ENCODE data around the gene GRIA4. TPM values are rescaled to one million over a fixed set of nuclear protein-coding genes. Genes with fewer than 3 reads are reported as not detected.

GRIA4 gene
- polyA plus RNA-seq, 3 donors = not detected

DNA sequence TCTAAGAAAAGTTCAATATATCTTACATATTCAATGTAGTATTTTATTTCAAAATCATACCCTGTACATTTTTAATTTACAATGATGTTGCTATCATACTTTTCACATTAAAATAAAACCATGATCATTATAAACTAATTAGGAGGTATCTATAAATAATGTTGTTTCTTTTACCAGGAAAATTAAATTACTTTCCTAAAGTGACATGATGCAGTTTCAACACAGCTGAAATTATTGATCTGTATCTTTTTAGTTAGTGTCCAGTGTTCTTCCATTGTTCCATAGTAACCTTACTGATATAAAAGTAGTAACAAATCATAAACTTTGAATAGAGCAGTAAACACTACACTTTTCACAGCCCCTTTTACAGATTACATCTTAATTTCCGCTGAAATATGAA lies 29.7 kb downstream of the GRIA4 start:
- WGBS (ENCODE audit: insufficient coverage) = no CpG with 5 or more reads among the region's 1 CpG
- H3K27ac ChIP-seq (ENCODE audit: low read depth in 1 of 2, low read length in 2 of 2) = no peak overlapping the region
- no peak overlapping the region for H2AFZ ChIP-seq (ENCODE audit: insufficient read depth, low read depth, low read length, poor library complexity, severe bottlenecking)
- H3K27me3 ChIP-seq (ENCODE audit: control insufficient read depth in 2 of 2, insufficient read depth in 2 of 2, low read length in 2 of 2) = no peaks in the 10 kb centered on the region
- H3K9me3 Mint-ChIP-seq = peaks cover 0 to 8% (median 3%) of the 10 kb centered on the region in 7 donors
- no peaks in the 10 kb centered on the region for H3K4me1 Mint-ChIP-seq
- H3K36me3 ChIP-seq (replicated peaks in 1 of 2; ENCODE audit: control insufficient read depth in 1 of 2, insufficient read depth in 2 of 2, low read length in 2 of 2) = no peaks in the 10 kb centered on the region
- H3K4me1 ChIP-seq (ENCODE audit: control insufficient read depth in 1 of 2, insufficient read depth in 2 of 2, low read length in 2 of 2) = no peaks in the 10 kb centered on the region
- no peak overlapping the region for H3K9ac ChIP-seq (ENCODE audit: insufficient read depth, low read length, poor library complexity, severe bottlenecking)
- H3K4me3 ChIP-seq (replicated peaks in 1 of 3; ENCODE audit: low read depth in 2 of 3, low read length in 3 of 3) = no peak overlapping the region
- no peaks in the 10 kb centered on the region for H3K79me2 ChIP-seq (ENCODE audit: insufficient read depth, low read length)
- TF ChIP-seq, protein P1, sequence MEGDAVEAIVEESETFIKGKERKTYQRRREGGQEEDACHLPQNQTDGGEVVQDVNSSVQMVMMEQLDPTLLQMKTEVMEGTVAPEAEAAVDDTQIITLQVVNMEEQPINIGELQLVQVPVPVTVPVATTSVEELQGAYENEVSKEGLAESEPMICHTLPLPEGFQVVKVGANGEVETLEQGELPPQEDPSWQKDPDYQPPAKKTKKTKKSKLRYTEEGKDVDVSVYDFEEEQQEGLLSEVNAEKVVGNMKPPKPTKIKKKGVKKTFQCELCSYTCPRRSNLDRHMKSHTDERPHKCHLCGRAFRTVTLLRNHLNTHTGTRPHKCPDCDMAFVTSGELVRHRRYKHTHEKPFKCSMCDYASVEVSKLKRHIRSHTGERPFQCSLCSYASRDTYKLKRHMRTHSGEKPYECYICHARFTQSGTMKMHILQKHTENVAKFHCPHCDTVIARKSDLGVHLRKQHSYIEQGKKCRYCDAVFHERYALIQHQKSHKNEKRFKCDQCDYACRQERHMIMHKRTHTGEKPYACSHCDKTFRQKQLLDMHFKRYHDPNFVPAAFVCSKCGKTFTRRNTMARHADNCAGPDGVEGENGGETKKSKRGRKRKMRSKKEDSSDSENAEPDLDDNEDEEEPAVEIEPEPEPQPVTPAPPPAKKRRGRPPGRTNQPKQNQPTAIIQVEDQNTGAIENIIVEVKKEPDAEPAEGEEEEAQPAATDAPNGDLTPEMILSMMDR (IDR thresholded peaks at IDR 0.05) = no peak
- peaks cover 0 to 10% of the 10 kb centered on the region in 2 donors for H3K9me3 ChIP-seq (replicated peaks in 1 of 2; ENCODE audit: control insufficient read depth in 1 of 2, insufficient read depth in 1 of 2, low read length in 2 of 2)
- no peak overlapping the region for H3K4me2 ChIP-seq (replicated peaks; ENCODE audit: extremely low read depth, low read length, poor library complexity, severe bottlenecking)
- no peak for DNase-seq
- H3K27me3 Mint-ChIP-seq (ENCODE audit: low read depth in 3 of 3) = peaks cover 0 to 2% (median 0%) of the 10 kb centered on the region in 3 donors
- no peaks in the 10 kb centered on the region for H3K36me3 Mint-ChIP-seq
- no peak overlapping the region for H3K4me3 Mint-ChIP-seq
- no peaks in the 10 kb centered on the region for H4K20me1 ChIP-seq (ENCODE audit: insufficient read depth, low read length)
- no peak overlapping the region for H3K27ac Mint-ChIP-seq
- intact Hi-C loops (cut with micrococcal nuclease) = no loop called here

DNA sequence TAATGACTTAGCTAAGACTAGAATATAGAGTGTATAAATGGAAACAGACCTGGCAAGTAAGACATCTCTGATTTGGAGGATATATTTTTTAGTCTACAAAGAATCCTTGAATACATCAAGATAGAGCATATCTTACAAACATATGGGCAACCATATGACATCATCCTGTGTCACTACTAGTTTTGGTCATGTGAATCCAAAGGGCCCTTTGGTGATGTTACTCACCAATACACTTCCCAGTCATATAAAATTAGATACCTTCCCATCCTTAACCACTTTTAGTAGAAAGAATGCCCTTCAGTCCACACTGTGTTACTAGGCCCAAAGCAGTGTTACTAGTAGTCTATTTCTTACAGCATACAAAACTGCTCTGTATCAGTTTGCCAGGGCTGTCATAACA lies 31.6 kb downstream of the GRIA4 start:
- Histone ChIP-seq H4K20me1 (ENCODE audit: insufficient read depth, low read length) (no peaks in the 10 kb centered on the region), H3K9me3 (replicated peaks in 1 of 2; ENCODE audit: control insufficient read depth in 1 of 2, insufficient read depth in 1 of 2, low read length in 2 of 2) (peaks cover 0 to 13% of the 10 kb centered on the region in 2 donors), H2AFZ (ENCODE audit: insufficient read depth, low read depth, low read length, poor library complexity, severe bottlenecking) (no peak overlapping the region), H3K27ac (ENCODE audit: low read depth in 1 of 2, low read length in 2 of 2) (no peak overlapping the region), H3K4me2 (replicated peaks; ENCODE audit: extremely low read depth, low read length, poor library complexity, severe bottlenecking) (no peak overlapping the region), H3K9ac (ENCODE audit: insufficient read depth, low read length, poor library complexity, severe bottlenecking) (no peak overlapping the region), H3K36me3 (replicated peaks in 1 of 2; ENCODE audit: control insufficient read depth in 1 of 2, insufficient read depth in 2 of 2, low read length in 2 of 2) (no peaks in the 10 kb centered on the region), H3K27me3 (ENCODE audit: control insufficient read depth in 2 of 2, insufficient read depth in 2 of 2, low read length in 2 of 2) (no peaks in the 10 kb centered on the region), H3K79me2 (ENCODE audit: insufficient read depth, low read length) (no peaks in the 10 kb centered on the region), H3K4me1 (ENCODE audit: control insufficient read depth in 1 of 2, insufficient read depth in 2 of 2, low read length in 2 of 2) (no peaks in the 10 kb centered on the region), H3K4me3 (replicated peaks in 1 of 3; ENCODE audit: low read depth in 2 of 3, low read length in 3 of 3) (no peak overlapping the region)
- DNase-seq = no peak
- Mint-ChIP-seq H3K36me3 (no peaks in the 10 kb centered on the region), H3K27me3 (ENCODE audit: low read depth in 3 of 3) (no peaks in the 10 kb centered on the region), H3K9me3 (peaks cover 0 to 9% (median 4%) of the 10 kb centered on the region in 7 donors), H3K4me3 (no peak overlapping the region), H3K27ac (no peak overlapping the region), H3K4me1 (no peaks in the 10 kb centered on the region)
- TF ChIP-seq, protein P1 (IDR thresholded peaks at IDR 0.05) = no peak
- intact Hi-C loops (cut with micrococcal nuclease) = no loop called here
